Stimulated activated naive CD8-positive, alpha-beta T cell treated with anti-CD3 and anti-CD28 coated beads, Interleukin-15, Interleukin-2, amounts not matched to agents 100 ng/mL and 50 ng/mL, for 24 hours (primary cell): ENCODE measurements around the gene SMARCA4.
"Not testable (repeated sequence)": the region's sequence is repeated elsewhere in the genome, so short reads cannot be mapped to it uniquely, and the experiment has no call there.

Experiments used
- H3K27ac Mint-ChIP-seq: one replicate; pipeline ENCODE4 v1.8.0; 2021; ENCODE audit warnings: mild to moderate bottlenecking, mixed read lengths
- H3K27me3 Mint-ChIP-seq: one replicate; pipeline ENCODE4 v1.8.0; 2021; ENCODE audit warnings: mixed read lengths
- H3K36me3 Mint-ChIP-seq: one replicate; pipeline ENCODE4 v1.8.0; 2021; ENCODE audit warnings: low read depth, mixed read lengths
- H3K4me1 Mint-ChIP-seq: one replicate; pipeline ENCODE4 v1.8.0; 2021; ENCODE audit warnings: low read depth, mixed read lengths
- H3K4me3 Mint-ChIP-seq: one replicate; pipeline ENCODE4 v1.8.0; 2021; ENCODE audit warnings: mild to moderate bottlenecking, mixed read lengths
- H3K9me3 Mint-ChIP-seq: one replicate; pipeline ENCODE4 v1.8.0; 2021; ENCODE audit warnings: mixed read lengths

SMARCA4 gene

DNA sequence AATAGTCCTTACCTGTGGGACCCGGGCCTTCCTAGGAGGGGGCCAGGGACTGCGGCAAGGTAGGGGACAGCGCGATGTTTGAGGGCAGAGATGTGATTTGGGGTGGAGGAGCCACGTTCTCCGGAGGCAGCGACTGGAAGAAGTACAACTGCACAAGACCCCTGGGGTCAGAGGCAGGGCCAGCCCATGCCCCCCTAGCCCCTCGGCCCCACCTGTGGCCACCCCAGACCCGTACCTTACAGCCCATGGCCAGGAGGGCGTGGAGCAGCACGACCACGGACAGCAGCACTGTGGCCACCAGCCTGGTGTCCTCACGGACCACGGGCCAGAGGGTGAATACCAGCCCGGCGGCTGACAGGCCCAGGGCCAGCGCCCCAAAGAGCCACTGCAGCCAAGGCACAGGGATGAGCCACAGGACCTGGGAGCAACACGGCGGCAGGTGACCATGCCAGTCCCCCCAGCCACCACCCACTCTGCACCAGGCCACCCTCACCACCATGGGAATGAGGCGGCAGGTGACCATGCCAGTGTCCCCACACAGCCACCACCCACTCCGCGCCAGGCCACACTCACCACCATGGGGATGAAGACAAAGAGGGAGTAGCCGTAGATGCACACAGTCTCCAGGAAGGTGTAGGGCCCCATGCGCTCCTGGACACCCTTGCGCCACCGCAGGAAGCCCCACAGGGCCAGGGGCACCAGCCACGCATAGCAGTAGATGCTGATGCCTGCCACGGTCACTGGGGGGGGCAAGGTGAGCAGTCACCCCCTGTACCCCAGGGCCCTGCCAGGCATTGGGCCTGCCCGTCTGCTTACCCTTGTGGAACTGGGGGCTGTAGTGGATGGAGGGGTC lies 37.3 kb upstream of the SMARCA4 start:
- Mint-ChIP-seq H3K9me3 (no peaks in the 10 kb centered on the region), H3K4me3 (no peak overlapping the region), H3K27ac (no peak overlapping the region), H3K36me3 (peaks cover 5% of the 10 kb centered on the region), H3K4me1 (peaks cover 9% of the 10 kb centered on the region), H3K27me3 (no peaks in the 10 kb centered on the region)

DNA sequence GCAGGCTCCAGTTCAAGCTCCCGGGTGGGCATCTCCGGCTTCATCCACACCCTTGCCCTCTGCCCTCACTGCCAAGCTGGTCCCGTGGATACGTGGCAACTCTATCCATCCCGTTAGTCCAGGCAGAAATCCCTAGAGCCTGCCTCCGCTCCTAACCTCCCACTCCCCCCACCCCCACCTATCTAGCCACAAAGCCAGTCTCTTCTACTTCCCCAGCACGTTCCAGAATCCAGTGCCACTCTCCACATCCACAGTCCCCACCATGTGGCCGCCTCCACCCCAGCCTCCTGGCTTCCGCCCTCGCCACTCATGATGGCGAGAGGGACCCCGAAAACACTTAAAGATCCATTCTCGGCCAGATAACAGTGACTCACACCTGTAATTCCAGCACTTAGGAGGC lies 36.2 kb upstream of the SMARCA4 start:
- H3K36me3 Mint-ChIP-seq = peaks cover 5% of the 10 kb centered on the region
- no peaks in the 10 kb centered on the region for H3K9me3 Mint-ChIP-seq
- peaks cover 12% of the 10 kb centered on the region for H3K4me1 Mint-ChIP-seq
- H3K4me3 Mint-ChIP-seq = no peak overlapping the region
- no peak overlapping the region for H3K27ac Mint-ChIP-seq
- H3K27me3 Mint-ChIP-seq = no peaks in the 10 kb centered on the region

DNA sequence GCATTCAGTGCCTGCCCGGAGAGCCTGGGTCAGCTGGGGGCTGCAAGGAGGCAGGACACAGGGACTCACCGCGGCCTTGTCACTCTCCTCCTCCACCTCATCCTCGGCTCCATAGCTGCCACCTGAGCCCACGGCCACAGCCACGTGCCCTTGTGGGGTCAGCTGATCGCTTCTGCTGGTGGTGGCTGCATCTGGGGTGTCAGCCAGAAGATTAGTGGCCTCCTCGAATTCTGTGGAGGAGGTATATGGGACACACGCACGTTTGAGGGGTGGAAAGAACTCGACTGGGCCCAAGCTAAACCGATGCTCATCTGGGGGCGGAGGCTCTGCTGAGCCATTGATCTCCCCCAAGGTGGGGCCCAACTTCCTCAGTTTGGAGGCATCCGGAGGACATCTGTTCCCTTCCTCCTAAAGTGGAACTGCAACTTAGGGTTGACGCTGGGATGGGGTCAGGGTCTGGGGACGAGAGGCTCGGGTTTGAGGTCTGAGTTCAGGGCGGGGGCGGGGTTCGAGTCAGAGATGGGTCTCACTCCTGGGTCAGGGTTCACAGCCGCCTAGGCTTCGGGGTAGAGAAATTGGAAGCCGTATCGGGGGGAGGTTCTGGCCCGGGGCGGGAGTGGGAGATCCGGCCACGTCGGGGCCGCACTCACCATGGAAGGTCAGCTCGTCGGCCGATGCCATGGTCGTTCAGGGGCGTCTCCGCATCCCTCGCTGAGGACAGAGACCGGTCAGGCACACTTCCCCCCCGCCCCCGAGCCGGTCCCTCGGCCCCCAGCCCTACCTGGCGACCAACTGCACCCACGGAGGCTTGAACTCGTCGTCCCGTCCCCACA lies 32.9 kb upstream of the SMARCA4 start:
- peak overlapping the region; percentile 81 for H3K27ac Mint-ChIP-seq
- peaks cover 23% of the 10 kb centered on the region for H3K4me1 Mint-ChIP-seq
- H3K27me3 Mint-ChIP-seq = no peaks in the 10 kb centered on the region
- peaks cover 9% of the 10 kb centered on the region for H3K36me3 Mint-ChIP-seq
- peak overlapping the region; percentile 90 for H3K4me3 Mint-ChIP-seq
- no peaks in the 10 kb centered on the region for H3K9me3 Mint-ChIP-seq

DNA sequence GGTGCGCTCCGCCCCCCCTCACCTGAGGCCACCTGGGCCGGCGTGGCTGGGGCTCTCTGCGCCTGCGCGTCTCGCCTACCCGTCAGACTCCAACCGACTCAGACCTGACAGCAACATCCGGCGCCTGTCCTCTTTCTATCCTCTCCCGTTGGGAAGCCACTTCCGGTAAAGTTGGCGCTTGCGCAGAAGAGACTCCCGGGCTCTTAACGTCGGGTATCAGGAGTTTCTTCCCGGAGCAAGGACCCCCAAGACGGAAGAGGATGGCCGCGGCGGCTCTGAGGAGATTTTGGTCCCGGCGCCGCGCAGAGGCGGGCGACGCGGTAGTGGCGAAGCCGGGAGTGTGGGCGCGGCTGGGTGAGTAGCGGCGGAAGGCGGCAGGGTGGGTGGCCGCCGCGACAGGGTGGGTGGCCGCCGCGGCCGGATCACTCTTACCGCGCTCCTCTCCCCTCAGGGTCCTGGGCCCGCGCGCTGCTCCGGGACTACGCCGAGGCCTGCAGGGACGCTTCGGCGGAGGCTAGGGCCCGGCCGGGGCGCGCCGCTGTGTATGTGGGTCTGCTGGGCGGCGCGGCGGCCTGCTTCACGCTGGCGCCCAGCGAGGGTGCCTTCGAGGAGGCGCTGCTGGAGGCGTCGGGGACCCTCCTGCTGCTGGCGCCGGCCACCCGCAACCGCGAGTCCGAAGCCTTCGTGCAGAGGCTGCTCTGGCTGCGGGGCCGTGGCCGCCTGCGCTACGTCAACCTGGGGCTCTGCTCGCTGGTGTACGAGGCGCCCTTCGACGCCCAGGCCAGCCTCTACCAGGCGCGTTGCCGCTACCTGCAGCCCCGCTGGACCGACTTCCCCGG lies 32.0 kb upstream of the SMARCA4 start, which contains the start of the genes TIMM29 and YIPF2:
TIMM29 (plus strand) TSS at position 249 of the 839 bp plus-strand sequence; CDS start at position 261, 12 bp downstream.
YIPF2 (minus strand) TSS at position 77 of the 839 bp plus-strand sequence. CDS start 229 bp downstream, outside the sequence.
- Mint-ChIP-seq H3K4me1 (peaks cover 23% of the 10 kb centered on the region), H3K9me3 (no peaks in the 10 kb centered on the region), H3K36me3 (peaks cover 9% of the 10 kb centered on the region), H3K27me3 (no peaks in the 10 kb centered on the region), H3K27ac (peak within 1 kb of the TSS; percentile 81), H3K4me3 (peak within 1 kb of the TSS; percentile 90)

DNA sequence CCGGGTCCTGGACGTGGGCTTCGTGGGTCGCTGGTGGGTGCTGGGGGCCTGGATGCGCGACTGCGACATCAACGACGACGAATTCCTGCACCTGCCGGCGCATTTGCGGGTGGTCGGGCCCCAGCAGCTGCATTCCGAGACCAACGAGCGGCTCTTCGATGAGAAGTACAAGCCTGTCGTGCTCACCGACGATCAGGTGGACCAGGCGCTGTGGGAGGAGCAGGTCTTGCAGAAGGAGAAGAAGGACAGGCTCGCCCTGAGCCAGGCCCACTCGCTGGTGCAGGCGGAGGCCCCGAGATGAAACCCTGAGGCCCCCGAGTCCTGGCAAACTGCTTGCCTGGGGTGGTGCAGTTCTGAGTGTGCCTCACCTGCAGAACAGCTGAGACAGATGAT lies 31.4 kb upstream of the SMARCA4 start:
- Mint-ChIP-seq H3K4me3 (peak overlapping the region; percentile 90), H3K36me3 (peaks cover 9% of the 10 kb centered on the region), H3K4me1 (peaks cover 23% of the 10 kb centered on the region), H3K27me3 (no peaks in the 10 kb centered on the region), H3K9me3 (no peaks in the 10 kb centered on the region), H3K27ac (peak overlapping the region; percentile 31)

DNA sequence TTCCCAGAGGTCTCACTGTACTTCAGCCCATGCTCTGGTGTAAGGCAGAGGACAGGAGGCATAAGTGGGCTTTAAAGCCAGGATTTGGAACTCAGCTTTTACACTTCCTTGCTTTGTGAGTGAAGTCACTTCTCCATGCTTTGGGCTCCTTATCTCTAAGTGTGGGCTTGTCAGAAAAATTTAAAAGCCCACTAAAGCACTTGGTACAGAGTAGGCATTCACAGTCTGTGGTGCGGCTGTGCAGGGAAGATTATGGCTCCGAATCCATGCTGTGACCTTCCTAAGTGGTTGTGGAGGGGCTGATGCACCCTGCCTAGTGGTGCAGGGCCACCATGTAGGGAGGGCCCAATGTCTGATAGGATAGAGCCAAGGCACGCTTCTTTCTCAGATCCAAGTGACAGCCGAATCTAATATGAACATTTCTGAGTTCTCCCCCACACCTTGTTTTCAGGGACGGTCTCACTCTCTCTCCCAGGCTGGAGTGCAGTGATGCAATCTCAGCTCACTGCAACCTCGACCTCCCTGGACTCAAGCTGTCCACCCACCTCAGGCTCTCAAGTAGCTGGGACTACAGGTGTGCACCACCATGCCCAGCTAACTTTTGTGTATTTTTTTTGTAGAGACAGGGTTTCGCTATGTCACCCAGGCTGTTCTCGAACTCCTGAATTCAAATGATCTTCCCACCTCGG lies 25.3 kb upstream of the SMARCA4 start:
- Mint-ChIP-seq H3K4me3 (no peak overlapping the region), H3K27me3 (no peaks in the 10 kb centered on the region), H3K27ac (no peak overlapping the region), H3K36me3 (peaks cover 7% of the 10 kb centered on the region), H3K4me1 (peaks cover 7% of the 10 kb centered on the region), H3K9me3 (no peaks in the 10 kb centered on the region)

DNA sequence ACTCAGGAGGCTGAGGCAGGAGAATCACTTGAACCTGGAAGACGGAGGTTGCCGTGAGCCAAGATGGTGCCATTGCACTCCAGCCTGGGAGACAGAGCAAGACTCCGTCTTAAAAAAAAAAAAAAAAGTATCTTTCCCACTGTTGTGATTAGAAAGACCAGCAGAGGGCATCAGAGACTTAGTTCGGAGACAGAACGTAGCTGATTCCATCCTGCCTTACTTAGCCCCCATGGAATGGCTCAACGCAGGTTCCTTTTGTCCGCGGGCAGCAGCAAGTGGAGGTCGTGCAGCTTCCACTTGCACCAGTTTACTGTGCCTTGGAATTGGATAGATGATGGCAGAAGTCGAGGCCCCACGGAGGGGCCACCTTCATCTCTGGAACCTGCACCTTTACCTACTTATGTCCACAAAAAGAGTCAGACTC lies 24.2 kb upstream of the SMARCA4 start:
- Mint-ChIP-seq H3K9me3 (no peaks in the 10 kb centered on the region), H3K4me3 (no peak overlapping the region), H3K27ac (no peak overlapping the region)

DNA sequence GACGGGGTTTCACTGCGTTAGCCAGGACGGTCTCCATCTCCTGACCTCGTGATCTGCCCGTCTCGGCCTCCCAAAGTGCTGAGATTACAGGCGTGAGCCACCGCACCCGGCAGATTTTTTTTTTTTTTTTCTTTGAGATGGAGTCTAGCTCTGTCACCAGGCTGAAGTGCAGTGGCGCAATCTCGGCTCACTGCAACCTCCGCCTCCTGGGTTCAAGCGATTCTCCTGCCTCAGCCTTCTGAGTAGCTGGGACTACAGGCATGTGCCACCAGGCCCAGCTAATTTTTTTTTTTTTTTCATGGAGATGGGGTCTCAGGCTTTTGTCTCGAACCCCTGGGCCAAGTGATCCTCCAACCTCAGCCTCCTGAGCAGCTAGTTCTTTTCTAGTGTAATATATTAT lies 19.2 kb upstream of the SMARCA4 start:
- not testable (repeated sequence) for H3K27ac Mint-ChIP-seq, H3K27me3 Mint-ChIP-seq, H3K36me3 Mint-ChIP-seq, H3K9me3 Mint-ChIP-seq, H3K4me1 Mint-ChIP-seq, H3K4me3 Mint-ChIP-seq

More for the DNA sequence above, 24.2 kb upstream of the SMARCA4 start:
- H3K4me1 Mint-ChIP-seq = peaks cover 3% of the 10 kb centered on the region
- peaks cover 3% of the 10 kb centered on the region for H3K36me3 Mint-ChIP-seq
- no peaks in the 10 kb centered on the region for H3K27me3 Mint-ChIP-seq

DNA sequence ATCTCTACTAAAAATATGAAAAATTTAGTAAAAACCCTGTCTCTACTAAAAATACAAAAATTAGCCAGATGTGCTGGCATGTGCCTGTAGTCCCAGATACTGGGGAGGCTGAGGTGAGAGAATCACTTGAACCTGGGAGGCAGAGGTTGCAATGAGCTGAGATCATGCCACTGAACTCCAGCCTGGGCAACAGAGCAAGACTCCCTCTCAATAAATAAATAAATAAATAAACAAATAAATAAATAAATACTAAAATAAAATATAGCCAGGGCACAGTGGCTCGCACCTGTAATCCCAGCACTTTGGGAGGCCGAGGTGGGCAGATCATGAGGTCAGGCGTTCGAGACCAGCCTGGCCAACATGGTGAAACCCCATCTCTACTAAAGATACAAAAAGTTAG lies 17.4 kb upstream of the SMARCA4 start:
- H3K4me3 Mint-ChIP-seq, H3K4me1 Mint-ChIP-seq, H3K36me3 Mint-ChIP-seq, H3K27me3 Mint-ChIP-seq, H3K27ac Mint-ChIP-seq, H3K9me3 Mint-ChIP-seq: not testable (repeated sequence)

DNA sequence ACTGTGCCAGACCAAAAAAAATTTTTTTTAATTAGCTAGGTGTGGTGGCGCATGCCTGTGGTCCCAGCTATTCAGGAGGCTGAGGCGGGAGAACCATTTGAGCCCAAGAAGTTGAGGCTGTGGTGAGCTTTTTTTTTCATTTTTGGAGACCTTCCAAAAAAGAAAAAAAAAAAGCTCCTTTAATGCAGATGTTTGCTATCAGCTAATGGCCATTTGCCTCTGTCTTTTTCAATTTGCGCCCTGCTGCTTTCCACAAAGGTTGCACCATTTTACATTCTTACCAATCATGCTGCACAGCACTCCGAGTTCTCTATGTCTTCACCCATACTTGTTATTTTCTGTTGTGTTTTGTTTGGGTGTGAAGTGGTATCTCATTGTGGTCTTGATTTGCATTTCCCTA lies 15.6 kb upstream of the SMARCA4 start:
- no peaks in the 10 kb centered on the region for H3K27me3 Mint-ChIP-seq
- H3K27ac Mint-ChIP-seq = peak overlapping the region; percentile 48
- H3K4me3 Mint-ChIP-seq = no peak overlapping the region
- H3K9me3 Mint-ChIP-seq = no peaks in the 10 kb centered on the region
- no peaks in the 10 kb centered on the region for H3K36me3 Mint-ChIP-seq
- H3K4me1 Mint-ChIP-seq = peaks cover 8% of the 10 kb centered on the region

DNA sequence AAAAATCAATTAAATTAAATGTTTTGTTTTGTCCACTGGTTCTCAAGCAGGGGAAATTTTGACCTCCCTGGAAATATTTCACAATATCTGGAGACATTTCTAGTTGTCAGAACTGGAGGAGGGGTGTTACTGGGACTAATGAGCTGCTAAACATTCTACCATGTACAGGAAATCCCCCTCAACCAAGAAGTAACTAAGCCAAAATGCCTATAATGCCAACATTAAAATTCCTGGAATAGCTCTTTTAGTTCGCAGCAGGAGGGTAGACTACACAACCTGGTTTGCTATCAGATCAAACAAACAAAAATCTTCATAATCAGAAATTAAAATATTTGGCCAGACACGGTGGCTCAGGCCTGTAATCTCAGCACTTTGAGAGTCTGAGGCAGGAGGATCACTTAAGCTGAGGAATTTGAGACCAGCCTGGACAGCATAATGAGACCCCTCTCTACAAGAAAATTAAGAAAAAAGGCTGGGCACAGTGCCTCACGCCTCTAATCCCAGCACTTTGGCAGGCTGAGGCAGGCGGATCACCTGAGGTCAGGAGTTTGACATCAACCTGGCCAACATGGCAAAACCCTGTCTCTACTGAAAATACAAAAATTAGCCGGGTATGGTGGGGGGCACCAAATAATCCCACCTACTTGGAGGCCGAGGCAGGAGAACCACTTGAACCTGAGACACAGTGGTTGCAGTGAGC lies 13.7 kb upstream of the SMARCA4 start:
- H3K36me3 Mint-ChIP-seq = no peaks in the 10 kb centered on the region
- no peak overlapping the region for H3K4me3 Mint-ChIP-seq

DNA sequence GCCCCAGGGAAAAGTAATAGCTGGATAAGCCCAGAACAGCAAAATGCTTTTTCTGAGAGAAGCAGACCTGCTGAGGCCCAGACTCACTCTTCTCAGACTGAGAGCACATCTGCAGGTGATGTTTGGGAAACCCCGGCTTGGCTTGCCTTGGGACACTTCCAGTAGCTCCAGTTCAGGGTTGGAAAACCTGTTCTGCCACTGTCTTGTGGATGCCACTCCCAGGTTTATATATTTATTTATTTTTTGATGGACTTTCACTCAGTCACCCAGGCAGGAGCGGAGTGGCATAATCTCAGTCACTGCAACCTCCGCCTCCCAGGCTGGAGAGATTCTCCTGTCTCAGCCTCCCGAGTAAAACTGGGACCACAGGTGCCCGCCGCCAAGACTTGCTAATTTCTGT lies 8.0 kb upstream of the SMARCA4 start:
- Mint-ChIP-seq H3K36me3 (no peaks in the 10 kb centered on the region), H3K27me3 (no peaks in the 10 kb centered on the region), H3K4me3 (no peak overlapping the region), H3K9me3 (no peaks in the 10 kb centered on the region), H3K4me1 (peaks cover 4% of the 10 kb centered on the region), H3K27ac (no peak overlapping the region)

More for the DNA sequence above, 13.7 kb upstream of the SMARCA4 start:
- Mint-ChIP-seq H3K4me1 (peaks cover 6% of the 10 kb centered on the region), H3K27me3 (no peaks in the 10 kb centered on the region), H3K9me3 (no peaks in the 10 kb centered on the region), H3K27ac (no peak overlapping the region)

DNA sequence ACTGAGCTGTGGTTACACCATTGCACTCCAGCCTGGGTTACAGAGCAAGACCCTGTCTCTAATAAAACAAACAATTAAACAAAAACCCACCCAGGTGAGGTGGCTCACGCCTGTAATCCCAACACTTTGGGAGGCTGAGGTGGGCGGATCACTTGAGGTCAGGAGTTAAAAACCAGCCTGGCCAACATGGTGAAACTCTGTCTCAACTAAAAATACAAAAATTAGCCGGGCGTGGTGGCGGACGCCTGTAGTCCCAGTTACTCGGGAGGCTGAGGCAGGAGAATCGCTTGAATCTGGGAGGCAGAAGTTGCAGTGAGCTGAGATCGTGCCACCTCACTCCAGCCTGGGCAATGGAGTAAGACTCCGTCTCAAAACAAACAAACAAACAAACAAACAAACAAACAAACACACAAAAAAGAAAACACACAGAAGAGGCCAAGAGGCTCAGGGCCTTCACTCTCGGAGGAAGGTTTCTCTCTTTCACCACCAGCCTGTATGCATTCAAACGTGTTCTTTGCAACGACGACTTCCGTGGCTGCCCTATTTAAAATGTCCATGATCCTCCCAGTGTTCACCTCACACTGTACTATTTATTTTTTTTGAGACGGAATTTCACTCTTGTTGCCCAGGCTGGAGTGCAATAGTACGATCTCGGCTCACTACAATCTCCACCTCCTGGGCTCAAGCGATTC lies 1.4 kb upstream of the SMARCA4 start:
- H3K36me3 Mint-ChIP-seq, H3K9me3 Mint-ChIP-seq, H3K27me3 Mint-ChIP-seq: not testable (repeated sequence)
- H3K4me3 Mint-ChIP-seq = peak overlapping the region; percentile 87
- H3K27ac Mint-ChIP-seq = peak overlapping the region; percentile 86
- peaks cover 42% of the 10 kb centered on the region for H3K4me1 Mint-ChIP-seq
